Measurements from ENCODE around the gene JSRP1. TPM values are rescaled to one million over a fixed set of nuclear protein-coding genes. Genes with fewer than 3 reads are reported as not detected.

The JSRP1 gene
- 1 to 10 TPM in 1 of 2 donors, under 1 TPM in 1; 0.64 to 1.3 TPM for total RNA-seq

- no peak within 1 kb of the TSS for H3K9ac ChIP-seq (ENCODE audit: low read depth in 2 of 2, low read length in 2 of 2)
- peaks cover 20% of the 10 kb centered on the region for H3K4me1 ChIP-seq
- H3K27me3 ChIP-seq: peaks cover 33% of the 10 kb centered on the region
- no peak within 1 kb of the TSS for H3K27ac ChIP-seq
- no peak within 1 kb of the TSS for H3K4me3 ChIP-seq
- no peak for TF ChIP-seq CTCF (IDR thresholded peaks at IDR 0.05)
- H3K9me3 ChIP-seq: no peaks in the 10 kb centered on the region
- intact Hi-C loops (cut with DNase I): no loop called here
- no peak for DNase-seq
- H3K36me3 ChIP-seq: no peaks in the 10 kb centered on the region
Measured at GRCh38 chr19:2255982-2256685, at the start of gene JSRP1. Gene JSRP1 (minus strand): TSS chr19:2256417. CDS start chr19:2255314, 1,103 bp downstream.

- intact Hi-C loops (cut with DNase I): no loop called here
- H3K36me3 ChIP-seq: no peaks in the 10 kb centered on the region
- H3K4me1 ChIP-seq: no peaks in the 10 kb centered on the region
- peaks cover 21% of the 10 kb centered on the region for H3K27me3 ChIP-seq
- DNase-seq: no peak
- H3K27ac ChIP-seq: no peak overlapping the region
- H3K9me3 ChIP-seq: no peaks in the 10 kb centered on the region
- TF ChIP-seq CTCF (IDR thresholded peaks at IDR 0.05): no peak
- no peak overlapping the region for H3K4me3 ChIP-seq
- no peak overlapping the region for H3K9ac ChIP-seq (ENCODE audit: low read depth in 2 of 2, low read length in 2 of 2)
Measured at GRCh38 chr19:2305452-2306280, 49.4 kb upstream of the JSRP1 start.

GRCh38 chr19:2303211-2303798, 47.1 kb upstream of the JSRP1 start:
- no peak for TF ChIP-seq CTCF (IDR thresholded peaks at IDR 0.05)
- intact Hi-C loops (cut with DNase I): no loop called here
- DNase-seq: no peak
- Histone ChIP-seq H3K36me3 (no peaks in the 10 kb centered on the region), H3K9me3 (no peaks in the 10 kb centered on the region), H3K4me3 (no peak overlapping the region), H3K9ac (ENCODE audit: low read depth in 2 of 2, low read length in 2 of 2) (no peak overlapping the region), H3K4me1 (no peaks in the 10 kb centered on the region), H3K27ac (no peak overlapping the region), H3K27me3 (peaks cover 17% of the 10 kb centered on the region)

GRCh38 chr19:2302319-2303210, 46.3 kb upstream of the JSRP1 start:
- Histone ChIP-seq H3K9ac (ENCODE audit: low read depth in 2 of 2, low read length in 2 of 2) (no peak overlapping the region), H3K4me3 (no peak overlapping the region)

More at GRCh38 chr19:2302319-2303210, 46.3 kb upstream of the JSRP1 start:
- Histone ChIP-seq H3K36me3 (no peaks in the 10 kb centered on the region), H3K9me3 (no peaks in the 10 kb centered on the region), H3K4me1 (no peaks in the 10 kb centered on the region), H3K27ac (no peak overlapping the region), H3K27me3 (peaks cover 14% of the 10 kb centered on the region)
- no peak for DNase-seq
- intact Hi-C loops (cut with DNase I): no loop called here
- TF ChIP-seq CTCF (IDR thresholded peaks at IDR 0.05): no peak

Measured in colonic mucosa (tissue), 4 donors.